IPS-18c (cell line): ENCODE measurements around the gene EPS8L3.
"Not testable (repeated sequence)": the region's sequence is repeated elsewhere in the genome, so short reads cannot be mapped to it uniquely, and the experiment has no call there.

ENCODE experiments used
- H3K4me3 ChIP-seq: 2 replicates; pipeline ENCODE4 v1.7.0; 2013; ENCODE audit warnings: low read depth, mild to moderate bottlenecking, low read length, moderate library complexity; ENCODE audit not compliant: insufficient read depth
- H3K9me3 ChIP-seq: one replicate; pipeline ENCODE4 v1.6.1; 2013; ENCODE audit warnings: mild to moderate bottlenecking, low read length, moderate library complexity; ENCODE audit not compliant: control insufficient read depth, insufficient read depth

The EPS8L3 gene

GRCh38 chr1:109770331-109771095 is 6.8 kb upstream of the EPS8L3 start:
- no peaks in the 10 kb centered on the region for H3K9me3 ChIP-seq

GRCh38 chr1:109769330-109770078 is 5.8 kb upstream of the EPS8L3 start:
- no peaks in the 10 kb centered on the region for H3K9me3 ChIP-seq
- H3K4me3 ChIP-seq: no peak overlapping the region

More at GRCh38 chr1:109770331-109771095, 6.8 kb upstream of the EPS8L3 start:
- no peak overlapping the region for H3K4me3 ChIP-seq

GRCh38 chr1:109768820-109769219 is 5.1 kb upstream of the EPS8L3 start:
- no peak overlapping the region for H3K4me3 ChIP-seq
- H3K9me3 ChIP-seq: no peaks in the 10 kb centered on the region

GRCh38 chr1:109768335-109768650 is 4.6 kb upstream of the EPS8L3 start:
- Histone ChIP-seq H3K4me3 (no peak overlapping the region), H3K9me3 (no peaks in the 10 kb centered on the region)

- Histone ChIP-seq H3K9me3 (no peaks in the 10 kb centered on the region), H3K4me3 (no peak overlapping the region)
Measured at GRCh38 chr1:109767637-109768334, 4.1 kb upstream of the EPS8L3 start.

GRCh38 chr1:109766991-109767636 is 3.4 kb upstream of the EPS8L3 start:
- not testable (repeated sequence) for H3K9me3 ChIP-seq, H3K4me3 ChIP-seq

GRCh38 chr1:109765896-109766615 is 2.3 kb upstream of the EPS8L3 start:
- H3K9me3 ChIP-seq: no peaks in the 10 kb centered on the region
- H3K4me3 ChIP-seq: no peak overlapping the region

GRCh38 chr1:109765483-109765815 is 1.7 kb upstream of the EPS8L3 start:
- H3K4me3 ChIP-seq: no peak overlapping the region
- H3K9me3 ChIP-seq: no peaks in the 10 kb centered on the region

GRCh38 chr1:109764561-109765482 is 1.1 kb upstream of the EPS8L3 start:
- no peak overlapping the region for H3K4me3 ChIP-seq

GRCh38 chr1:109762821-109763645 is 690 bp downstream of the EPS8L3 start:
- H3K9me3 ChIP-seq: no peaks in the 10 kb centered on the region
- no peak overlapping the region for H3K4me3 ChIP-seq

More at GRCh38 chr1:109764561-109765482, 1.1 kb upstream of the EPS8L3 start:
- H3K9me3 ChIP-seq: no peaks in the 10 kb centered on the region

- H3K9me3 ChIP-seq: no peaks in the 10 kb centered on the region
- H3K4me3 ChIP-seq: no peak overlapping the region
Measured at GRCh38 chr1:109762039-109762585, 1.6 kb downstream of the EPS8L3 start.

- Histone ChIP-seq H3K4me3 (no peak overlapping the region), H3K9me3 (no peaks in the 10 kb centered on the region)
Measured at GRCh38 chr1:109761227-109762038, 2.3 kb downstream of the EPS8L3 start.

GRCh38 chr1:109760581-109761226 is 3.0 kb downstream of the EPS8L3 start:
- Histone ChIP-seq H3K4me3 (no peak overlapping the region; the same call in 1 of the 2 replicates), H3K9me3 (no peaks in the 10 kb centered on the region)
